Measurements from ENCODE around the gene ASH1L. TPM values are rescaled to one million over a fixed set of nuclear protein-coding genes. Genes with fewer than 3 reads are reported as not detected.

The ASH1L gene
- total and polyA plus RNA-seq, 2 experiments from 2014 or later, result 23.6 to 24.7 TPM

DNA sequence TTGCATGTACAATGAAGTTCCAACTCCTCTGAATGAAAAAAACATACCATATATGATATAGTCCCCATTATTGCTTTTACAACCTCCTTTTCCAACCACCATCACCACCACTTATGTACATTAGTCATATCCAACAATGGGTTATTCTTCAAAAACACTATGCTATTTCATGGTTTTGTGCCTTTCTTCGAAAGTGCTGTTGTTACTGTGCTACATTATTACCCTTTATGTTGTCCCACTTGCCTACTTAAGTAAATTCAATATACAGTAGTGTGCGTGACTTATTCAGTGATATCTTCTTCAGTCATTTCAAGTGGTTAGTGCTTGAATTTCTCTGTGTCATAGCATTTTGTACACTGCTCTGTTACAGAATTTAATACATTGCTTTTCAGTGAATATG, 105.3 kb downstream of the ASH1L start (continued):
- TF ChIP-seq, protein P1, sequence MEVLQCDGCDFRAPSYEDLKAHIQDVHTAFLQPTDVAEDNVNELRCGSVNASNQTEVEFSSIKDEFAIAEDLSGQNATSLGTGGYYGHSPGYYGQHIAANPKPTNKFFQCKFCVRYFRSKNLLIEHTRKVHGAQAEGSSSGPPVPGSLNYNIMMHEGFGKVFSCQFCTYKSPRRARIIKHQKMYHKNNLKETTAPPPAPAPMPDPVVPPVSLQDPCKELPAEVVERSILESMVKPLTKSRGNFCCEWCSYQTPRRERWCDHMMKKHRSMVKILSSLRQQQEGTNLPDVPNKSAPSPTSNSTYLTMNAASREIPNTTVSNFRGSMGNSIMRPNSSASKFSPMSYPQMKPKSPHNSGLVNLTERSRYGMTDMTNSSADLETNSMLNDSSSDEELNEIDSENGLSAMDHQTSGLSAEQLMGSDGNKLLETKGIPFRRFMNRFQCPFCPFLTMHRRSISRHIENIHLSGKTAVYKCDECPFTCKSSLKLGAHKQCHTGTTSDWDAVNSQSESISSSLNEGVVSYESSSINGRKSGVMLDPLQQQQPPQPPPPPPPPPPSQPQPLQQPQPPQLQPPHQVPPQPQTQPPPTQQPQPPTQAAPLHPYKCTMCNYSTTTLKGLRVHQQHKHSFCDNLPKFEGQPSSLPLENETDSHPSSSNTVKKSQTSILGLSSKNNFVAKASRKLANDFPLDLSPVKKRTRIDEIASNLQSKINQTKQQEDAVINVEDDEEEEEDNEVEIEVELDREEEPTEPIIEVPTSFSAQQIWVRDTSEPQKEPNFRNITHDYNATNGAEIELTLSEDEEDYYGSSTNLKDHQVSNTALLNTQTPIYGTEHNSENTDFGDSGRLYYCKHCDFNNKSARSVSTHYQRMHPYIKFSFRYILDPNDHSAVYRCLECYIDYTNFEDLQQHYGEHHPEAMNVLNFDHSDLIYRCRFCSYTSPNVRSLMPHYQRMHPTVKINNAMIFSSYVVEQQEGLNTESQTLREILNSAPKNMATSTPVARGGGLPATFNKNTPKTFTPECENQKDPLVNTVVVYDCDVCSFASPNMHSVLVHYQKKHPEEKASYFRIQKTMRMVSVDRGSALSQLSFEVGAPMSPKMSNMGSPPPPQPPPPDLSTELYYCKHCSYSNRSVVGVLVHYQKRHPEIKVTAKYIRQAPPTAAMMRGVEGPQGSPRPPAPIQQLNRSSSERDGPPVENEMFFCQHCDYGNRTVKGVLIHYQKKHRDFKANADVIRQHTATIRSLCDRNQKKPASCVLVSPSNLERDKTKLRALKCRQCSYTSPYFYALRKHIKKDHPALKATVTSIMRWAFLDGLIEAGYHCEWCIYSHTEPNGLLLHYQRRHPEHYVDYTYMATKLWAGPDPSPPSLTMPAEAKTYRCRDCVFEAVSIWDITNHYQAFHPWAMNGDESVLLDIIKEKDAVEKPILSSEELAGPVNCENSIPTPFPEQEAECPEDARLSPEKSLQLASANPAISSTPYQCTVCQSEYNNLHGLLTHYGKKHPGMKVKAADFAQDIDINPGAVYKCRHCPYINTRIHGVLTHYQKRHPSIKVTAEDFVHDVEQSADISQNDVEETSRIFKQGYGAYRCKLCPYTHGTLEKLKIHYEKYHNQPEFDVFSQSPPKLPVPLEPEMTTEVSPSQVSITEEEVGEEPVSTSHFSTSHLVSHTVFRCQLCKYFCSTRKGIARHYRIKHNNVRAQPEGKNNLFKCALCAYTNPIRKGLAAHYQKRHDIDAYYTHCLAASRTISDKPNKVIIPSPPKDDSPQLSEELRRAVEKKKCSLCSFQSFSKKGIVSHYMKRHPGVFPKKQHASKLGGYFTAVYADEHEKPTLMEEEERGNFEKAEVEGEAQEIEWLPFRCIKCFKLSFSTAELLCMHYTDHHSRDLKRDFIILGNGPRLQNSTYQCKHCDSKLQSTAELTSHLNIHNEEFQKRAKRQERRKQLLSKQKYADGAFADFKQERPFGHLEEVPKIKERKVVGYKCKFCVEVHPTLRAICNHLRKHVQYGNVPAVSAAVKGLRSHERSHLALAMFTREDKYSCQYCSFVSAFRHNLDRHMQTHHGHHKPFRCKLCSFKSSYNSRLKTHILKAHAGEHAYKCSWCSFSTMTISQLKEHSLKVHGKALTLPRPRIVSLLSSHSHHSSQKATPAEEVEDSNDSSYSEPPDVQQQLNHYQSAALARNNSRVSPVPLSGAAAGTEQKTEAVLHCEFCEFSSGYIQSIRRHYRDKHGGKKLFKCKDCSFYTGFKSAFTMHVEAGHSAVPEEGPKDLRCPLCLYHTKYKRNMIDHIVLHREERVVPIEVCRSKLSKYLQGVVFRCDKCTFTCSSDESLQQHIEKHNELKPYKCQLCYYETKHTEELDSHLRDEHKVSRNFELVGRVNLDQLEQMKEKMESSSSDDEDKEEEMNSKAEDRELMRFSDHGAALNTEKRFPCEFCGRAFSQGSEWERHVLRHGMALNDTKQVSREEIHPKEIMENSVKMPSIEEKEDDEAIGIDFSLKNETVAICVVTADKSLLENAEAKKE (CRISPR knock-in tag; IDR thresholded peaks at IDR 0.05), result no peak
- TF ChIP-seq NANOG (IDR thresholded peaks at IDR 0.05; ENCODE audit: borderline replicate concordance) (no peak), POLR2AphosphoS5 (IDR thresholded peaks at IDR 0.05; ENCODE audit: low read depth) (no peak), ZNF331 (CRISPR knock-in tag; IDR thresholded peaks at IDR 0.05; ENCODE audit: low read depth) (no peak)

DNA sequence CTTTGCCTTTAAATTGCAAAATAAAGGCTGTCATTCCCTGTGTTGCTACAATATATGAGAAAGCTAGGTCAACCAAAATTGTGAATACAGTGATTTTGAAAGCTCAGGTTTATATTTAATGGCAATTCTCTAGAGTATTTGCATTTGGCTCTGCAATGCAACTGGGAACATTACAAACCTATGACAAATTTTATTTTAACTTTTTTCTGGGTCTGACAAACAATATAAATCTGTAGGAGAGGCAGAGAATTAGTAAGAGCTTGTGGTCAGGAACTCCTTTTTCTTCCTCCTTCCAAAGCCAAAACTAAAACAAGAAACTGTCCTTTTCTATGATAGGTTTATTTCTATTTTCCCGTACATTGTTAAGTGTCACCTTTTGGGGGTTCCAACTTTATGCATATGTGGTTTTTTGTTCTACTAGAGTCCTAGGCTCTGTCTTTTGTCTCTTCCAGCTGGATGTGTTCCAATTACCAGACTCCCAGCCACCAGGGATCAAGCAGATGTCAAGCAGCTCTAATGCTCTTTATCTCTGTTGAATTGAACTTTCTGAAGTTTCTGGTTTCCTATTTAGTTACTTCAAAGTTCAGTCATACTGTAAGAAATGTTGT, 106.9 kb downstream of the ASH1L start:
- H4K20me1 ChIP-seq (replicated peaks; ENCODE audit: insufficient read depth), result no peaks in the 10 kb centered on the region
- TF ChIP-seq POLR2AphosphoS5 (IDR thresholded peaks at IDR 0.05; ENCODE audit: low read depth) (no peak), CREB1 (CRISPR knock-in tag; IDR thresholded peaks at IDR 0.05; ENCODE audit: low read depth) (no peak), ZNF331 (CRISPR knock-in tag; IDR thresholded peaks at IDR 0.05; ENCODE audit: low read depth) (no peak), EZH2phosphoT487 (IDR thresholded peaks at IDR 0.05; ENCODE audit: unreplicated experiment) (no peak), STAT1 (IDR thresholded peaks at IDR 0.05; ENCODE audit: unreplicated experiment) (no peak)
- TF ChIP-seq, protein P2, sequence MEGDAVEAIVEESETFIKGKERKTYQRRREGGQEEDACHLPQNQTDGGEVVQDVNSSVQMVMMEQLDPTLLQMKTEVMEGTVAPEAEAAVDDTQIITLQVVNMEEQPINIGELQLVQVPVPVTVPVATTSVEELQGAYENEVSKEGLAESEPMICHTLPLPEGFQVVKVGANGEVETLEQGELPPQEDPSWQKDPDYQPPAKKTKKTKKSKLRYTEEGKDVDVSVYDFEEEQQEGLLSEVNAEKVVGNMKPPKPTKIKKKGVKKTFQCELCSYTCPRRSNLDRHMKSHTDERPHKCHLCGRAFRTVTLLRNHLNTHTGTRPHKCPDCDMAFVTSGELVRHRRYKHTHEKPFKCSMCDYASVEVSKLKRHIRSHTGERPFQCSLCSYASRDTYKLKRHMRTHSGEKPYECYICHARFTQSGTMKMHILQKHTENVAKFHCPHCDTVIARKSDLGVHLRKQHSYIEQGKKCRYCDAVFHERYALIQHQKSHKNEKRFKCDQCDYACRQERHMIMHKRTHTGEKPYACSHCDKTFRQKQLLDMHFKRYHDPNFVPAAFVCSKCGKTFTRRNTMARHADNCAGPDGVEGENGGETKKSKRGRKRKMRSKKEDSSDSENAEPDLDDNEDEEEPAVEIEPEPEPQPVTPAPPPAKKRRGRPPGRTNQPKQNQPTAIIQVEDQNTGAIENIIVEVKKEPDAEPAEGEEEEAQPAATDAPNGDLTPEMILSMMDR (conservative IDR thresholded peaks at IDR 0.05; ENCODE audit: low read depth in 2 of 2), result no peak
- no peak overlapping the region for H3K4me3 ChIP-seq
- no peak for DNase-seq (ENCODE audit: low spot score)
- H3K4me2 ChIP-seq, result no peak overlapping the region
- Mint-ChIP-seq H3K4me3 (no peak overlapping the region), H3K9me3 (no peaks in the 10 kb centered on the region), H3K27me3 (ENCODE audit: insufficient read depth, low read depth, poor library complexity) (peaks cover 4% of the 10 kb centered on the region), H3K27ac (no peak overlapping the region), H3K4me1 (no peaks in the 10 kb centered on the region), H3K36me3 (ENCODE audit: low read depth) (peaks cover 3% of the 10 kb centered on the region; the same call in 2 of the 3 replicates)
- no peaks in the 10 kb centered on the region for H3K4me1 ChIP-seq (ENCODE audit: insufficient read depth)
- no peaks in the 10 kb centered on the region for H3K9me2 ChIP-seq (ENCODE audit: insufficient read depth)
- H3K27me3 ChIP-seq (ENCODE audit: insufficient read depth), result no peaks in the 10 kb centered on the region
- no peaks in the 10 kb centered on the region for H3F3A ChIP-seq (replicated peaks; ENCODE audit: low read depth)
- H2AFZ ChIP-seq, result no peak overlapping the region
- no peaks in the 10 kb centered on the region for H3K79me2 ChIP-seq (replicated peaks; ENCODE audit: insufficient read depth)
- no peak overlapping the region for H3K27ac ChIP-seq (ENCODE audit: low read depth)
- ATAC-seq, result no peak
- 0 out of 2 replicates have a peak, but pooled peaks cover 6% of the 10 kb centered on the region for H3K36me3 ChIP-seq (ENCODE audit: insufficient read depth)

All from GM23338 (cell line).